ENCODE results near the gene COL21A1.

- TF ChIP-seq EP300 (IDR thresholded peaks at IDR 0.05) (no peak), CTCF (IDR thresholded peaks at IDR 0.05) (no peak), POLR2A (IDR thresholded peaks at IDR 0.05) (no peak), POLR2AphosphoS5 (IDR thresholded peaks at IDR 0.05) (no peak)
These were observed 210.3 kb downstream of the COL21A1 start for GRCh38 chr6:56036916-56037600.
